Transverse colon (tissue), 4 donors: ENCODE measurements around the gene PRM2.

ENCODE experiments used
- CTCF ChIP-seq, 5 experiments: fragments of 200-600 bp in 3 of 5; fragments of 450-650 bp in 2 of 5; sonication (generic) in 3 of 5; IDR thresholded peaks; 1 replicate in 2 of 5; 2 replicates in 3 of 5; pipeline ENCODE4 v1.5.1; 2016 to 2017; ENCODE audit warnings: antibody characterized with exemption in 5 of 5, inconsistent platforms in 3 of 5, mild to moderate bottlenecking in 2 of 5, moderate library complexity in 1 of 5
- EP300 ChIP-seq: sonication (generic); formaldehyde crosslinking; IDR thresholded peaks from one replicate; pipeline ENCODE4 v1.6.1; 2017; ENCODE audit warnings: antibody characterized with exemption, low read depth
- POLR2A ChIP-seq: fragments of 450-650 bp; IDR thresholded peaks from one replicate; pipeline ENCODE4 v1.6.1; 2016; ENCODE audit warnings: antibody characterized with exemption, mild to moderate bottlenecking, moderate library complexity
- POLR2AphosphoS5 ChIP-seq, 3 donors: sonication (generic); formaldehyde crosslinking; IDR thresholded peaks; one replicate each; pipeline ENCODE4 v1.6.1; 2016; ENCODE audit warnings: antibody characterized with exemption in 3 of 3

GRCh38 chr16:11296351-11296705, 20.0 kb upstream of the PRM2 start:
- no peak for TF ChIP-seq CTCF (IDR thresholded peaks at IDR 0.05)
- no peak for TF ChIP-seq POLR2A
- no peak for TF ChIP-seq EP300
- TF ChIP-seq POLR2AphosphoS5 (IDR thresholded peaks at IDR 0.05): no peak
